ENCODE results near the gene TRAF3.

- TF ChIP-seq ZBTB7A (IDR thresholded peaks at IDR 0.05; ENCODE audit: low read depth) (no peak), REST (IDR thresholded peaks at IDR 0.05; ENCODE audit: low read depth) (no peak), TEAD4 (IDR thresholded peaks at IDR 0.05) (no peak), MAX (IDR thresholded peaks at IDR 0.05) (no peak), RAD21 (IDR thresholded peaks at IDR 0.05; ENCODE audit: low read depth) (no peak), EP300 (IDR thresholded peaks at IDR 0.05; ENCODE audit: borderline replicate concordance) (no peak), TAF1 (IDR thresholded peaks at IDR 0.05; ENCODE audit: low read depth) (no peak), CREB1 (IDR thresholded peaks at IDR 0.05; ENCODE audit: low read depth) (no peak), CEBPB (IDR thresholded peaks at IDR 0.05) (no peak)
These were observed 130.9 kb downstream of the TRAF3 start for GRCh38 chr14:102907980-102908730.
